Measurements from ENCODE around the gene TNKS1BP1.
A peak's percentile ranks its signal among the peaks of the same experiment; 100 is the strongest.

Gene TNKS1BP1

DNA sequence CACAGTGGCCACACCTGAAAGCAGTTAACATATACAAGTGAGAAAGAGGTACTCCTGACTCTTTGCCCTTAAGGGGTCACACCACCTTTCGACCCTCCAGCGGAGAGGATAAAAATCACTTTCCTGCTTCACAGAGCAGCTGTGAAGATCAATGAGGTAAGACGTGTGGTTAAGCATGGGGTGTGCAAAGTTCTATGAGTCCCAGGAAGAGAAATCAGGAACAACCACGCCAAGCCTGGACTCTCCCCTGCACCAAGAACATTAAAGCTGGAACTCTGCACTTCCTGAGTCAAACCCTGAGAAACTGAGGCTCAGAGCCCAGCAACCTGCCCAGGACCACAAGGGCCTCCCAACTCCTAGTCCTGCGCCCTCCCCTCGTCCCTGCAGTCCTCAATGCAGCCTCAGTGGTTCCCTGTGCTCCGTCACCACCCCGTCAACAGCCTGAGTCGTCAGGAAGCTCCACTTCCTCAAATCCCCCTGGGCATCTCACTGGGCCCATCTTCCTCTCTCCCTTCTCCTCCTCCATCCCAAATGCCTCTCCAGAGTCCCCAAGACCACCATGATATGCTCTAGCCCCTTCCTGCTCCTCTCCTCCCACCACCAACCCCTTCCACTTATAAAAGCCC is 17.7 kb downstream of the TNKS1BP1 start:
- no peak for TF ChIP-seq POLR2AphosphoS5 (IDR thresholded peaks at IDR 0.05; ENCODE audit: low read depth, low read length)
- TF ChIP-seq REST (IDR thresholded peaks at IDR 0.05; ENCODE audit: insufficient read depth in 1 of 2, low read depth in 2 of 2, low read length in 2 of 2) = no peak
- TF ChIP-seq SIN3A (IDR thresholded peaks at IDR 0.05; ENCODE audit: borderline replicate concordance, insufficient read depth, low read length) = no peak
- TF ChIP-seq TAF1 (IDR thresholded peaks at IDR 0.05; ENCODE audit: borderline replicate concordance, insufficient read depth, low read length) = no peak

DNA sequence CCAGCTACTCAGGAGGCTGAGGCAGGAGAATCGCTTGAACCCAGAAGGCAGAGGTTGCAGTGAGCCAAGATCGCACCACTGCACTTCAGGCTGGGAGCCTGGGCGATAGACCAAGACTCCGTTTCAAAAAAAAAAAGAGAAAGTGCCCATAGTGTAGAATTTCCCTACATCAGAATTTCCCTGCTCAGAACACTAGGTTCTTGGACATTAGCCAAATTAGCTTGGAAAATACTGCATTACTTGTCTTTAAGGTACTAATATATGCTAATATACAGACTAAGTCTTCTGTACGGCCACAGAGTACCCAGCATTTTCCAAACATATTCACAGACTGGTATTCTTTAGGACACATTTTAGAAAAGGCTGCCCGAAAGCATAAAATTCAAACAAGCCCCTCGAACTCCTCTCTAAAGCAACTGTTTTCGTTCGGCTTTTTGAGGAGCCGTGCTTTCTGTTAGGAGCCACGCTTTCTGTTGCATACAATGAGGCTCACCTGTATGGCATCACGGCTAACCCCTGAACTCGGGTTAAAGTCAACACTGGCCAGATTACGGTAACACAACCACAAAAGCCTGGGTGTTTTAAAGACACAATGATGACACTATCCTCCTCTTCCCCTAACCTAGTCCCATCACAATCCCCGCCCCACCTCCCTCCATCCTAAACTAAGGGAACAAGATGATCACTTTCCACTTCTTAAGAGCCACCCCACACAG is 18.4 kb downstream of the TNKS1BP1 start:
- no peak for TF ChIP-seq REST (IDR thresholded peaks at IDR 0.05; ENCODE audit: insufficient read depth in 1 of 2, low read depth in 2 of 2, low read length in 2 of 2)
- no peak for TF ChIP-seq TAF1 (IDR thresholded peaks at IDR 0.05; ENCODE audit: borderline replicate concordance, insufficient read depth, low read length)
- TF ChIP-seq FOXP2 (optimal IDR thresholded peaks at IDR 0.05; ENCODE audit: borderline replicate concordance, extremely low read depth, extremely low read length, insufficient read depth) = no peak
- no peak for TF ChIP-seq SIN3A (IDR thresholded peaks at IDR 0.05; ENCODE audit: borderline replicate concordance, insufficient read depth, low read length)
- TF ChIP-seq POLR2AphosphoS5 (IDR thresholded peaks at IDR 0.05; ENCODE audit: low read depth, low read length) = no peak

- TF ChIP-seq REST (IDR thresholded peaks at IDR 0.05; ENCODE audit: insufficient read depth in 1 of 2, low read depth in 2 of 2, low read length in 2 of 2) (no peak), POLR2AphosphoS5 (IDR thresholded peaks at IDR 0.05; ENCODE audit: low read depth, low read length) (no peak), SIN3A (IDR thresholded peaks at IDR 0.05; ENCODE audit: borderline replicate concordance, insufficient read depth, low read length) (no peak), FOXP2 (optimal IDR thresholded peaks at IDR 0.05; ENCODE audit: borderline replicate concordance, extremely low read depth, extremely low read length, insufficient read depth) (no peak), TAF1 (IDR thresholded peaks at IDR 0.05; ENCODE audit: borderline replicate concordance, insufficient read depth, low read length) (no peak)
These were observed 19.2 kb downstream of the TNKS1BP1 start for GRCh38 chr11:57305523-57305922.

- TF ChIP-seq REST (IDR thresholded peaks at IDR 0.05; ENCODE audit: insufficient read depth in 1 of 2, low read depth in 2 of 2, low read length in 2 of 2) = 0 out of 4 replicates have a peak, but pooled peaks of 1 of the 2 experiments have one; percentile 30
- TF ChIP-seq SIN3A (IDR thresholded peaks at IDR 0.05; ENCODE audit: borderline replicate concordance, insufficient read depth, low read length) = no peak
These were observed 20.7 kb downstream of the TNKS1BP1 start for GRCh38 chr11:57303990-57304579.
